NCI-H2029 treated with DMSO at 0.1 percent for 48 hours (cell line): ENCODE data around the gene MOB2.

ENCODE experiments used
- DNase-seq: peaks from one replicate; lab custom pipeline; 2025; lab: John Stamatoyannopoulos, UW

Gene MOB2

DNA sequence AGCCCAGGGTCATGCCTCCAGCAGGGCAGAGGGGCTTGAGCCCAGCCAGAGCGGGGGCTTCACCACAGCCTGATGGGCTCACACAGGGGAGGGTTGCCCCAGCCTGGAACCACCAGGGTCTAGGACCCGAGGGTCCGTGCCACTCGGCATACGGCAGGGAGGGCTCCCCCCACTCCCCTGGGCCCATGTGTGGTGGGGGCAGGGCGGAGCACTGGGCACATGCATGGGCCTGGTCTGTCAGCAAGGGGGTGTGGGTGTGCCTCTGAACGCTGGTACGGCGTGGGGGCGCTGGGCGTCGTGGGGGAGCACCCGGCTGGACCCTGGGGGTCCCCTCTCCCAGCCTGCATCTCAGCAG lies 29.3 kb downstream of the MOB2 start:
- DNase-seq = no peak

DNA sequence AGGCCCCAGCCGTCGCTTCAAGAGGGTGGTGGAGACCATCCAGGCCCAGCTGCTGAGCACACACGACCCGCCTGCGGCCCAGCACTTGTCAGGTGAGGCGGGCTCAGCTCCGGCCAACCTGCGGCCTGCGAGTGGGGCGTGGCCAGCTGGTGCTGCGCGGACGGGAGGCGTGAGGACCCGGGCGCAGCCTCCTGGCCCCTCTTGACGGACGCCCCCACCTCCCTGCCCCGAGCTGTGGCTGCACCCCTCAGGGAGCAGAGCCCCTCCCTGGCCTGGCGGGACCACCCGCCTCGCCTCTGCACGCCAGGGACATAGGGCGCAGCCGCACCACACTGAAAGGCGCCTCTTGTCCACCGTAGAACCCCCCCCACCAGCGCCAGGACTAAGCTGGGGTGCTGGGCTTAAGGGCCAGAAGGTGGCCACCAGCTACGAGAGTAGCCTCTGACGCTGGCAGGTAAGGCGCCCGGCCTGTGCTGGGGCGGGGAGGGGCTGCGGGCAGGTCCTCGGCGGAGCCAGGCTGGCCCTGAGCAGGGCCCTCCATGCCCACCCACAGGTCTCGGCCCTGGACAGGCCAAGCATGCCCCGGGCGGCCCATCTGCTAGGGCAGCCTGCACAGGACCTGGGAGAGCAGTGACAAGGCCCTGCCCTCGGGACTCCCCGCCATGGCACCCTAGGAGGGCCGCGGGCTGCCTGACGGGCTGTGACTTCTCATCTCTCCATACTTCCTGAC lies 29.8 kb downstream of the MOB2 start:
- DNase-seq = no peak

DNA sequence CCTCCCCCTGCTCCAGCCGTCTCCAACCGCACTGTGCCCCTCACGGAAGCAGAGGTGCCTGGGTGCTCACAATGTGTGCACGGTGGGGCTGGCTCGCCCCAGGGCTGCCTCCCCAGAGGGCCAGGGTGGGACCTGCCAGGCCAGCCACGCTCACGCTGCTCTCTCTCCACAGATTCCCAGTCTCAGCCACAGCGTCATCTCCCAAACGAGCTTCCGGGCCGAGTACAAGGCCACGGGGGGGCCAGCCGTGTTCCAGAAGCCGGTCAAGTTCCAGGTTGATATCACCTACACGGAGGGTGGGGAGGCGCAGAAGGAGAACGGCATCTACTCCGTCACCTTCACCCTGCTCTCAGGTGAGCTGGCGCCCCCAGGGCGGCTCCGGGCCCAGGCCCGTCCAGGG lies 30.4 kb downstream of the MOB2 start:
- no peak for DNase-seq

DNA sequence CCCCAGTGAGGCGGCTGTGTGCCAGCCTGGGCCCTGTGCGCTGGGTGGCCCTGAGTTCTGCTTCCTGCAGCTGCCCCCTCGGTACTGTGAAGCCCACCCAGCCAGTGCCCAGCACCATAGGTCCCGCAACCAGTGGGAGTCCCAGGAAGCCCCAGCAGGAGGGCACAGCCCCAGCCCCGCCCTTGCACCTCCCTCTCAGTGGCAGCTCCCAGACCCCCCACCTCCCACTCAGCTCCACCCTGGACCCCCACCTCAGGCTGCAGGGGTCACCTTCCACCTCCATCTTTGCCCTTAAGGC lies 30.9 kb downstream of the MOB2 start:
- no peak for DNase-seq

DNA sequence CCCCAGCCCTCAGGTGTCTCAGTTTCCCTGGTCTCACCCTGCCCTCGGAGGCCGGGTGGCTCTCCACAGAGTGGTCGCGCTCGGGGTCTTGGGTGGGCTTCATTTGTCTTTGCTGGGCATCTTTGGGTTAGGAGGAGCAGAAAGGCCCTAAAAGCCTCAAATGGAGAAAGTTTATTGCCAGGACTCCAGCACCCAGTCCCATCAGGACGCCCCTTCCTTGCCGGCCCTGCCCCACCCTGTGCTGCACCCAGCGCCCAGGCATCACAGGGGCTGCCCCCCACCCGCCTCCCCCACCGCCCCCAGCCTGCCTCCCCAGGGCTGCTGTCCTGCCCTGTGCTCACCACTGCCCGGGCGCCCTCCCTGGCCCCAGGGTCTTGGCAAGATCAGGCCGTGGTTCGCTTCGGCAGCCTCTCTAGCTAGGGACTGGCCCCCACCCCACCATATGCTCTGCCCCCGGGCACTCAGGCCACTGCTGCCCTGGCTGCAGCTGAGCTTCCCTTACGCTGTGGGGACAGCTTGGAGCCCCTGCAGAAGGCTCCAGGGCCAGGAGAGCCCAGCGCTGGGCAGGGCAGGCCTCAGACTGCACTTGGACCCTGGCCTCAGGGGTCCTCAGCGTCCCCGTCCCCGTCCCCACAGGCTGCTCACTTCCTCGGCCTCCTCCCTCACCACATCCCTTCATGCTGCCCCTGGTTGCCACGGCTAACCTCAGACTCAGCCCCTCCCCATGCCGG lies 31.4 kb downstream of the MOB2 start:
- DNase-seq = no peak

DNA sequence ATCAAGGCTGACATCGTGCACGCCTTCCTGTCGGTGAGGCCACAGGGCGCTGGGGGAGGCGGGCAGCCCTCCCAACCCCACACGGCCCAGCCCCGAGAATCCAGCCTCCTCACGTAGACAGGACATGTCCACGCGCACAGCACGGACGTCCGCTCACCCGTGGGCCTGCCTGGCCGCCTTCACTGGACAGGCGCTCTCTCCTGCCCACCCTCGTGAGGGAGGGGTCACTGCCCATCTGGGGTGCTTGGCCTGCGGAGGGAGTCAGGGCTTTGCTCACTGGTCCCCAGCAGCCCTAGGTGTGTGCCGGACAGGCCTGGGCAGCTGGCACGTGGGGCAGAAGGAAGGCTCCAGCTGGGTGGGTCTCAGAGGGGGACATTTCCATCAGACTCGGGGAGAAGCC lies 32.0 kb downstream of the MOB2 start:
- DNase-seq = no peak

DNA sequence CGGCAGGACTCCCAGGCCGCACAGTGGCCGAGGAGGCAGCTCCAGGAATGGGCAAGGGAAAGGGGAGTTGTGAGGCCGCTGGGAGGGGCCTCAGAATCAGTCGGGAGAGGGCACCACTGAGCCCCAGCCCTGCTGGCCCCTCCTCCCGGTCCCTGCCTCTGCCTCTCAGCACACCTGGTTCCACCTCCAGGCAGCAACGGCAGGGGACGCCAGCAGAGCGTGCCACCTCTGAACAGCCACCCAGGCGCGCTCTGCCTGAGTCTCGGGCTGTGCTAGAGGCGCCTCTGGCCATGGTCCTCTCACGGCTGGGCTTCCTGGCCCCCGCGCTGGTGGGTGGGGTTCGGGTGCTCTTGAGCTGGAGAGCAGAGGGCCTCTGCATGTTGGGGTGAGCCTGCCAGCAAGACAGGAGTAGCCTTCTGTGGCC lies 33.0 kb downstream of the MOB2 start:
- DNase-seq = no peak

DNA sequence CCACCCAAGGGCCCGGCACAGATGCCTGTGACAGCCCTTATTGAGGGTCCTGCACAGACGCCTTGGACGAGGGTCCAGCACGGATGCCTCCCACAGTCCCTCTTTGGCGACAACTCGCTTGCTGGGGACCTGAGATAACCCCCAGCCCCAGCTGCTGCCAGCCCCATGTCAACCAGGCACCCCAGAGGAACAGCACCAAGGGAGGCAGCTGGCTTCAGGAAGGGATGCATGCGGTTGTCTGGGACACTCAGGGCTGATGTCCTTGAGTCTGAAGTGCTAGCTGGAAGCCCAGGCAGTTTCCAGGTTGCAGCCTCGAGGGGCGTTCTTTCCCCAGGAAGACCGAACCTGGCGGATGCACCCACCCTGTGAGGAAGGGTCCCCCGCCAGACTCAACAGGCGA lies 33.8 kb downstream of the MOB2 start:
- no peak for DNase-seq

DNA sequence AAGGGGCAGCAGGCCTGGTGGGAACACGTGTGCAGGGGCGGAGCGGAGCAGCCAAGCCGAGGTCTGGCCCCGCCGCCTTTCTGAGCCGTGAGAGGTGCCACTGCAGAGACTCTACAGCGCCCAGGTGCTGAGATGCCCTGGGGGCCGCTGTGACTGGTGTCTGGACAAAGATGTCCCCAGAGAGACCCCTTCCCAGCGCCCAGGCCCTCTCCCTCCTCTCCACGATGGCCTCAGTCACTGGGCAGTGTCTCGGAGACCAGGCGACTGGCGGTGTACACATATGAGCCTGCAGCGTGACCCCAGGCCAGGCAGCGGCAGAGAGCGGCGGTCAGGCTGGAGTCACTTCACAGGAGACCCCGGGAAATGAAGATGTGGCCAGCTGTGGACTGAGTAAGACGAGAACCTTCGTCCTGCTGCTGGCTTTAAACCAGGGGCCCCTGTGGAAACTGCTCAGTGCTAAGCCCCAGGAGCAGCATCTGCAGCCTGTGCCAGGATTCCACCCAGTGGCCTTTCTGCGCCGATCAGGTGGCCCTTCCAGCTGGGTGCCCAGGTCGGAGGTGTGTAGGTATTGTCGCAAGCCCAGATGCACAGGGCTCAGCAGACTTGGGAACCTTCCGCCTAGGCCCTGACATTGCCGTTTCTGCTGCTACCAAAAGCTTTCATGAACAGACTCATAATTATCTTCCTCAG lies 34.7 kb downstream of the MOB2 start:
- no peak for DNase-seq

DNA sequence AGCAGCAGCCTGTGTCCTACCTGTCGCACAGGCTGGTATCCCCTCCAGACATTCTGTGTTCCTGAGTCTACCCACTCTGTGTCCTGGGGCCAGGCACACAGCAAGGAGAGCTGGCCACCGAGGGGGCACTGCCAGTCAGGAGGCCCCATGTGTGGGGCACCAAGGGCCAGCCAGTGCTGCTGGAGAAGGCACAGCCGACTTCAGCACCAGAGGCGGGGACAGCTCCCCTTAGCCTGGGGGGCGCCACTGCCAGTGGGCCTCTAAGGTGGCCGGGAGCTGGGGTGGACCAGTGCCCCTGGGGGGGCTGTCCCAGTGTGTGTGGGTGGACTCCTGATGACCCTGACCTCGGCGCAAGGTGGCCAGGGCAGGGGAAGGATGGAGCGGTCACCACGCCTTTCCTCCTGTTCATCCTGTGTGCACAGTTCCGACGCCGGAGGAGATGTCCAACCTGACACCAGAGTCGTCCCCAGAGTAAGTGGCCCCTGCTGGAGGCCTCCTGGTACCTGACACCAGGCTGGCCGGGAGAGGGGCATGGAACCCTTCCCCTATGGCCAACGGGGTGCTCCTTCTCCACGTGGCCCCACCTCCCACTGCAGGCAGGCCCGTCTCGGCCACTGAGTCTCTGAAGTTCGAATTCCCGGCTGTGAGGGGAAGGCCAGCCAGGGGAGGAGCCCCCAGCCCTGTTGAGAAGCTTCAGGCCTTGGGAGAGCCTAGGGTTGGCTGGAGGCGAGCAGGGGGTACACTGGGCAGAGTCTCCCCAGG lies 35.4 kb downstream of the MOB2 start:
- no peak for DNase-seq

DNA sequence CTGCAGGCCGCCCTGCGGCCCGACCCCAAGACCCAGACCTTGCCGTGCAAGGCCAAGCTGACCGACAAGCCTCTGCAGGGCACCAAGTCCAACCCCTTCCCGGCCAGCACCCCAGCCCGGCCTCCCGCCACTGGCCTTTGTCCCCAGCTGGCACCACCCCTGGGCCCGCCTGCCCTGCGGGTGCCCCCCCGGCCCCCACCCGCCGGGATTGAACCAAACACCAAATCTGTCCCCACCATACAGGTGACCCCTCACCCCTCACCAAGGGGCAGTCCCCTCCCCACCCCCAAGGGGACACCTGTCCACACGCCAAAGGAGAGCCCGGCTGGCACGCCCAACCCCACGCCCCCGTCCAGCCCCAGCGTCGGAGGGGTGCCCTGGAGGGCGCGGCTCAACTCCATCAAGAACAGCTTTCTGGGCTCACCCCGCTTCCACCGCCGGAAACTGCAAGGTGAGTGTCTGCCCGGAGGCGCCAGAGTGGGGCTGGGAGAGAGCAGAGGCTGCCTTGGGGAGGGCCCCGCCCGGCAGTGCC lies 36.2 kb downstream of the MOB2 start:
- DNase-seq = no peak

DNA sequence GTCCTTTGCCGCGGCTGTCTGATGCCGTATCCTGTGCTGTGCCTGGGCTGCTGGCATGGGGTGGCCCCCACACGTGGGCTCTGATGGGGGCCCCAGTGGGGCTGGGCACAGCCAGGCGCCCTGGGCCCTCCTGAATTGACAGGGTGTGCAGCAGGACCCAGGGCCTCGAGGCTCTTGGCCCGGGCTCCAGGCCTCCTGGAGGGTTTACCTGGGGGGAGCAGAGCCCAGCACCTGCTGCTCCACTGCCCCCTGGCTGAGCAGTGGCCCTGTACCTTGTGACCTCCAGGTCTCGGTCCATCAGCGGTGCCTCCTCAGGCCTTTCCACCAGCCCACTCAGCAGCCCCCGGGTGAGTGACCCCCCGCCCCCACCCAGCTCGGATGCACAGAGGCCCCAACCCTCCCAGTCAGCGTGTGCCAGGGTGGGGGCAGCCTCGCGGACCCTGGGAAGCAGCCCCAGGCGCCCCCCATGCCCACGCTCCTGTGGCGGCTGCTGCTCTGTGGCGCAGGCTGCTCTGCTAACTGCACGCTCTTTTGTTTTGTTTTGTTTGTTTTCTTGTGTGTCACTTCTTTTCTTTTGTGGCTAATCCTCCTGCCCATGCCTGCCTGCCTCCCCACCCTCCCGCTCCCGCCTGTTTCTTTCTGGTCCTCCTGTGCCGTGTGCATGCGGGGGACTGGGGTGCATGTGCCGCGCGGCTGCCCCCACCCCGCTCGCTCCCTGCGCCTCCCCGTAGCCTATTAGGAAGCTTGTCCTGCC lies 36.9 kb downstream of the MOB2 start:
- no peak for DNase-seq

DNA sequence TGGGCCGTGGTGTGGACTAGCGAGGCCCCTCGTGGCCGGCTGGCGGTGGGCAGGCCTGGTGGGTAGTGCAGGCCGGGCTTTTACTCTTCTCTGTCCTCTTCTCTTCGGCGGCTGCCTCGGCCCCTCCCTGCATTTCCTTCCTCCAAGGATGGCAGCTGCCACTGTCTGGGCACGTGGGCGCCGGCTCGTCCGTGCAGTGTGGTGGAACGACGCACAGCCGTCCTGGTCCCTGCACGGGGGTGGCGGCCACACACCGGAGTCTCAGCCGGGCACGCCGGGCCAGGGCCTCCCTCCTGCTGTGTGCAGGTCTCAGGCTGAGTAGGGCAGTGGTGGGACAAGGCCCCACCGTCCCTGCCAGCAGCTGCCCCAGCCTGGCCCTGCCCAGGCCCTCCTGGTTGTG lies 37.7 kb downstream of the MOB2 start:
- no peak for DNase-seq

DNA sequence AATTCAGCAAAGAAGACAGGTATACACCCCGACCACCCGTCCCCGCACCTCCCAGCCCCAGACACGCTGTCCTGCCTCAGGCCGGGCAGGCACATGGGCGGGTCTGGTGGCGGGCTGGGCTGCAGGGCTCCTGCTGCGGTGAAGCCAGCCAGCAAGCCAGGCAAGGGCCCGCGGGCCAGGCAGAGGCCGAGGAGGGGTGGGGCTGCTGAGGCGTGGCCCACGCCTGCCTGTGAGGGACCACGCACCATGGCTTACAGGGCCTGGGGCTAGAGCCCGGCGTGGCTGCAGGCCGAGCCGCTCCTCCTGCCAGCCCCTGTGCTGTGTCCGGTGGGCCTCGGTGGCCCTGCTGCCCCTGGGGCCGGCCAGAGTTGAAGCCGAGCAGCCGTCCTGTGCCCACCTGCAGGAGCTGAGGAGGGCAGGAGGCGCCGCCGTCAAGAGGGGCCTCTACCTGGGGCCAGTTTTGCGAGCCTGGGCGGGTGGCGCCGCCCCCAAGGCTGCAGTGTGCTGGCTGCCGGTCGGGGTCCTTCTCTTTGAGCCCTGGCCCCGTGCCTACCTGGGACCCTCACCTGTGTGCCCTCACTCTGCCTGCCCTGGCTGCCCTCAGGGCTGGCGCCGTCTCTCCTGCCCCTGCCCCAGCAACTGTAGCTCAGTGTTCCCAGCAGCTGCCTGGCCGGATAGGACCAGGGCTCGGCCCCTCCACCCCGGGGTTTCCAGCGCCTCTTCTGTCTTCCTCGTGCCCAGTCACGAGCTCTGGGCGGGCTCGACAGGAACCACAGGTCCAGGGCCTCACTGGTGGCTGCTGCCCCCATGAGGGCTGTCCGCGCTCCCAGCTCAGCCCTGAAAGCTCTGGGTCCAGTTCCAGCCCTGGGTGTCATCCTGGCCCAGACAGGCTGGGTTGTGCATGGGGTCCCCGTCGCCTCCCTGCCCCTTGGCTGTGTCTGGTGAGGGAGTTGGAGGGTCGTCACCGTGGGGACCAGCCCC lies 38.4 kb downstream of the MOB2 start:
- DNase-seq = no peak

DNA sequence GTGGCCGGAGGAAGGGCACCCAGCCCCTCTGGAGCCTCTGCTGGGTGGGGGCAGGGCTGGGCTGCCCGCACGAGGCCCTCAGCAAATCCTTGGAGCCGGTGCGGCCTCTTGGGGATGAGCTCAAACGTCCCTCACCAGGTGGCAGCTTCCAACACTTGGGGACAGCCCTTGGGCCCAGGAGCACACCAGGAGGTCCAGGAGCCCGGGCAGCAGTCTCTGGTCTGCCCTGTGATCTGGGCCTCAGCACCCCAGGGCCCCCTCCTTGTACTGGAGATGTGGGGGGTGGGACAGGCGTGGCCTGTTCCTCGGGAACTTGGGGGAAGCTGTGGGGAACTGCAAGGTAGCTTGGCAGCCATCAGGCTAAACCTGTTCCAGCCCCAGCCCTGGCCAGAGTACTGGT lies 40.0 kb downstream of the MOB2 start:
- no peak for DNase-seq

DNA sequence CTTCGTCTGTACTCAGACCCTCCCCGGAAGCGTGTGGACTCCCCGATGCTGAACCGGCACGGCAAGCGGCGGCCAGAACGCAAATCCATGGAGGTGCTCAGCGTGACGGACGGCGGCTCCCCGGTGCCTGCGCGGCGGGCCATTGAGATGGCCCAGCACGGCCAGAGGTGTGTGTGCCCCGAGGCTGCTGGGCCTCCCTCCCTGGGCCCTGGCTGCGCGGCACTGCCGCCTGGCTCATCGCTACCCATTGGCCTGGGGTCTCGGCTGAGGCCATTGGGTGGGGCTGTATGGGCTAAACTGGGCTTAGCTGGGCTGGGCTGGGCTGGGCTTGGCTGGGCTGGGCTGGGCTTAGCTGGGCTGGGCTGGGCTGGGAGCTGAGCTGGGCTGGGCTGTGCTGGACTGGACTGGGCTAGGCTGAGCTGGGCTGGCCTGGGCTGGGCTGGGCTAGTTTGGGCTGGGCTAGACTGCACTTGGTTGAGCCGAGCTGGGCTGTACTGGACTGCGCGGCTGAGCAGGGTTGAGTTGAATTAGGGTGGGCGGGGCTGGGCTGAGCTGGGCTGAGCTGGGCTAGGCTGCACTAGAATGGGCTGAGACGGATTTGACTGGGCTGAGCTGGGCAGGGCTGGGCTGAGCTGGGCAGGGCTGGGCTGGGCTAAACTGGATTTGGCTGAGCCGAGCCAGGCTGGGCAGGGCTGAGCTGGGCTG lies 40.7 kb downstream of the MOB2 start:
- no peak for DNase-seq

DNA sequence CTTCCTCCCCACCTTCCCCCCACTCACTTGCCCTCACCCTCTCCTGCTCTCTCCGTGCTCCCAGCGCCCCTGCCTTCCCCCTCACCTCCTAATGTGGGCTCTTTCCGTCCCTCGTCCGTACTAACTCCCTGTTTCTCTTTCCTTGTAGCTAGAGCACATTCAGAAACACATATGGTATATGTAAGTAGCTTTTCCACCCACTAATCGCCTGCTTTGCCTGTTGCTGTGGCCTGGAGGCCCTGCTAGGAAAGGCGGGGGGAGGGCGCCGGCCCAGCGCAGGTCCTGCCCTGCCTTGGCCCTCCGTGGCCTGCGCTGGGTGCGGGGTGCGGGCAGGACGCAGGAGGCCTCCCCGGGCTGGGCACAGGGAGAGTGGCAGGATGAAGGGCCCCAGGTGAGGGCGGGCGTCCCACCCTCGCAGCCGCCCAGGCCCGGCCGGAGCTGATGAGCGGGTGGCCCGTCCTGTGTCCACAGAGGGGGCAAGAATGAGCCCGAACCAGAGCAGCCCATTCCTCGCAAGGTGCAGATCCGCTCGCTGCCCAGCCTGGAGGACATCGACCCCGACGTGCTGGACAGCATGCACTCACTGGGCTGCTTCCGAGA lies 41.7 kb downstream of the MOB2 start:
- DNase-seq = no peak

DNA sequence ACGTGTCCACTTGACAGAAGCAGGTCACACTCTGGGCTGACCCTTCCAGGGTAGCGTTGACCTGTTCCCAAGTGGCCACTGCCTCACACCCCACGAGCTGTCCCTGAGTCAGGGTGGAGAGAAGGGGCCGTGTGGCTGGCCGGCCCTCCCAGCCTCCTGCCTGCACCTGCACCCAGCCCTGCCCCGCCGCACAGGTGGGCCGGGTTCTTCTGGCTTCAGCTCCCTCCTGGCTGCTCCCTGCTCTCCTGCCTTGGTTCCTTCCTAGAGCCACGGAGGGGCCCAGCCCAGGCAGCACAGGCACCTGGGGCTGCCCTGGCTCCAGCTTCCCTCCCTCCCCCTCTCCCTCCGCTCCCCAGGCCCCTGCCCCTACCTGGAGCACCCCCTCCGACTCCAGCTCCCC lies 42.3 kb downstream of the MOB2 start:
- no peak for DNase-seq

DNA sequence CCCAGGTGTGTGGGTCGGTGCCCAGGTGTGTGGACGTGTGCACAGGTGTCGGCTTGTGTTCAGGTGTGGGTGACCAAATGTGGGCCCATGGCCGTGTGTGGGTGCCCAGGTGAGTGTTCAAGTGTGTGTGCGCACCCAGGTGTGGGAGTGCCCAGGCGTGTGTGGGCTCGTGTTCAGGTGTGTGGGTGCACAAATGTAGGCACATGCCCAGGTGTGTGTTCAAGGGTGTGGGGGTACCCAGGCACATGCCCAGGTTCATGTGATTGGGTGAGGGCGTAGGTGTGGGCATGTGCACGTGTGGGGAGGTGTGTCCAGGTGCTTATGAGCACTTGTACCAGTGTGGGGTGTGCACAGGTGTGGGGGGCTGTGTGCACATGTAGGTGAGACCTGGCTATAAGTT lies 42.8 kb downstream of the MOB2 start:
- DNase-seq = no peak
